Measurements from ENCODE around the gene GALNT16.

GALNT16 gene

GRCh38 chr14:69315301-69315700, 55.3 kb downstream of the GALNT16 start:
- no peak for TF ChIP-seq POLR2A (IDR thresholded peaks at IDR 0.05; ENCODE audit: low read depth, low read length)
- no peak for TF ChIP-seq SPI1 (IDR thresholded peaks at IDR 0.05; ENCODE audit: low read depth, low read length)
- TF ChIP-seq POU2F2 (IDR thresholded peaks at IDR 0.05; ENCODE audit: low read depth, low read length), result no peak
- TF ChIP-seq TAF1 (IDR thresholded peaks at IDR 0.05; ENCODE audit: low read depth, low read length), result no peak
- no peak for TF ChIP-seq POLR2AphosphoS5 (IDR thresholded peaks at IDR 0.05; ENCODE audit: low read depth, low read length)
- no peak for TF ChIP-seq PAX5 (IDR thresholded peaks at IDR 0.05; ENCODE audit: insufficient read depth, low read length, severe bottlenecking)
- FAIRE-seq (no peak), DNase-seq (ENCODE audit: insufficient read length, low spot score) (no peak)

GRCh38 chr14:69316449-69317101, 56.6 kb downstream of the GALNT16 start:
- TF ChIP-seq SPI1 (IDR thresholded peaks at IDR 0.05; ENCODE audit: low read depth, low read length) (no peak), POLR2A (IDR thresholded peaks at IDR 0.05; ENCODE audit: low read depth, low read length) (no peak), TAF1 (IDR thresholded peaks at IDR 0.05; ENCODE audit: low read depth, low read length) (no peak), PAX5 (IDR thresholded peaks at IDR 0.05; ENCODE audit: insufficient read depth, low read length, severe bottlenecking) (no peak), POU2F2 (IDR thresholded peaks at IDR 0.05; ENCODE audit: low read depth, low read length) (no peak)
- no peak for FAIRE-seq
- no peak for DNase-seq (ENCODE audit: insufficient read length, low spot score)

- FAIRE-seq, result no peak
- 0 out of 2 replicates have a peak, but pooled peaks have one; percentile 7 for TF ChIP-seq SPI1 (IDR thresholded peaks at IDR 0.05; ENCODE audit: low read depth, low read length)
- no peak for TF ChIP-seq POLR2AphosphoS5 (IDR thresholded peaks at IDR 0.05; ENCODE audit: low read depth, low read length)
- DNase-seq (ENCODE audit: insufficient read length, low spot score), result no peak
Observed at GRCh38 chr14:69317102-69317755, 57.3 kb downstream of the GALNT16 start.

GRCh38 chr14:69317780-69318179, 57.8 kb downstream of the GALNT16 start:
- DNase-seq (ENCODE audit: insufficient read length, low spot score) (no peak), FAIRE-seq (no peak)
- TF ChIP-seq POLR2A (IDR thresholded peaks at IDR 0.05; ENCODE audit: low read depth, low read length) (no peak), SPI1 (IDR thresholded peaks at IDR 0.05; ENCODE audit: low read depth, low read length) (peak; percentile 24; the same call in 1 of the 2 replicates)

- TF ChIP-seq POLR2AphosphoS5 (IDR thresholded peaks at IDR 0.05; ENCODE audit: low read depth, low read length) (no peak), POU2F2 (IDR thresholded peaks at IDR 0.05; ENCODE audit: low read depth, low read length) (no peak), SPI1 (IDR thresholded peaks at IDR 0.05; ENCODE audit: low read depth, low read length) (no peak), PAX5 (IDR thresholded peaks at IDR 0.05; ENCODE audit: insufficient read depth, low read length, severe bottlenecking) (no peak), POLR2A (IDR thresholded peaks at IDR 0.05; ENCODE audit: low read depth, low read length) (no peak), TAF1 (IDR thresholded peaks at IDR 0.05; ENCODE audit: low read depth, low read length) (no peak)
- no peak for DNase-seq (ENCODE audit: insufficient read length, low spot score)
- FAIRE-seq, result no peak
Observed at GRCh38 chr14:69318241-69318640, 58.3 kb downstream of the GALNT16 start.

- no peak for DNase-seq (ENCODE audit: insufficient read length, low spot score)
- no peak for TF ChIP-seq POU2F2 (IDR thresholded peaks at IDR 0.05; ENCODE audit: low read depth, low read length)
- no peak for TF ChIP-seq SPI1 (IDR thresholded peaks at IDR 0.05; ENCODE audit: low read depth, low read length)
- no peak for TF ChIP-seq TAF1 (IDR thresholded peaks at IDR 0.05; ENCODE audit: low read depth, low read length)
- no peak for TF ChIP-seq PAX5 (IDR thresholded peaks at IDR 0.05; ENCODE audit: insufficient read depth, low read length, severe bottlenecking)
- no peak for TF ChIP-seq POLR2AphosphoS5 (IDR thresholded peaks at IDR 0.05; ENCODE audit: low read depth, low read length)
- TF ChIP-seq POLR2A (IDR thresholded peaks at IDR 0.05; ENCODE audit: low read depth, low read length), result no peak
- FAIRE-seq, result no peak
Observed at GRCh38 chr14:69318901-69319475, 59.0 kb downstream of the GALNT16 start.

- FAIRE-seq, result no peak
- no peak for DNase-seq (ENCODE audit: insufficient read length, low spot score)
- TF ChIP-seq POU2F2 (IDR thresholded peaks at IDR 0.05; ENCODE audit: low read depth, low read length) (no peak), PAX5 (IDR thresholded peaks at IDR 0.05; ENCODE audit: insufficient read depth, low read length, severe bottlenecking) (no peak), SPI1 (IDR thresholded peaks at IDR 0.05; ENCODE audit: low read depth, low read length) (no peak), POLR2A (IDR thresholded peaks at IDR 0.05; ENCODE audit: low read depth, low read length) (no peak), POLR2AphosphoS5 (IDR thresholded peaks at IDR 0.05; ENCODE audit: low read depth, low read length) (no peak)
Observed at GRCh38 chr14:69319911-69320310, 60.0 kb downstream of the GALNT16 start.

GRCh38 chr14:69320581-69321365, 60.8 kb downstream of the GALNT16 start:
- no peak for DNase-seq (ENCODE audit: insufficient read length, low spot score)
- no peak for TF ChIP-seq POLR2A (IDR thresholded peaks at IDR 0.05; ENCODE audit: low read depth, low read length)
- TF ChIP-seq POU2F2 (IDR thresholded peaks at IDR 0.05; ENCODE audit: low read depth, low read length), result no peak
- TF ChIP-seq TAF1 (IDR thresholded peaks at IDR 0.05; ENCODE audit: low read depth, low read length), result no peak
- TF ChIP-seq SPI1 (IDR thresholded peaks at IDR 0.05; ENCODE audit: low read depth, low read length), result no peak
- TF ChIP-seq POLR2AphosphoS5 (IDR thresholded peaks at IDR 0.05; ENCODE audit: low read depth, low read length), result no peak
- TF ChIP-seq PAX5 (IDR thresholded peaks at IDR 0.05; ENCODE audit: insufficient read depth, low read length, severe bottlenecking), result no peak
- FAIRE-seq, result no peak

- FAIRE-seq (no peak), DNase-seq (ENCODE audit: insufficient read length, low spot score) (no peak)
- TF ChIP-seq SPI1 (IDR thresholded peaks at IDR 0.05; ENCODE audit: low read depth, low read length), result no peak
- no peak for TF ChIP-seq POLR2A (IDR thresholded peaks at IDR 0.05; ENCODE audit: low read depth, low read length)
- no peak for TF ChIP-seq TAF1 (IDR thresholded peaks at IDR 0.05; ENCODE audit: low read depth, low read length)
- no peak for TF ChIP-seq PAX5 (IDR thresholded peaks at IDR 0.05; ENCODE audit: insufficient read depth, low read length, severe bottlenecking)
- TF ChIP-seq POU2F2 (IDR thresholded peaks at IDR 0.05; ENCODE audit: low read depth, low read length), result no peak
- TF ChIP-seq POLR2AphosphoS5 (IDR thresholded peaks at IDR 0.05; ENCODE audit: low read depth, low read length), result no peak
Observed at GRCh38 chr14:69321601-69322330, 61.8 kb downstream of the GALNT16 start.
